GM18511 (cell line): Measurements from ENCODE around the gene TBX19.

Experiments used
- ATAC-seq: cut with Tn5 transposase; IDR thresholded peaks from one replicate; pipeline ENCODE4 v1.9.1; 2021; ENCODE audit warnings: mild to moderate bottlenecking, moderate library complexity; ENCODE audit not compliant: unreplicated experiment

TBX19 gene

GRCh38 chr1:168279253-168279652, 1.4 kb upstream of the TBX19 start:
- no peak for ATAC-seq

DNA sequence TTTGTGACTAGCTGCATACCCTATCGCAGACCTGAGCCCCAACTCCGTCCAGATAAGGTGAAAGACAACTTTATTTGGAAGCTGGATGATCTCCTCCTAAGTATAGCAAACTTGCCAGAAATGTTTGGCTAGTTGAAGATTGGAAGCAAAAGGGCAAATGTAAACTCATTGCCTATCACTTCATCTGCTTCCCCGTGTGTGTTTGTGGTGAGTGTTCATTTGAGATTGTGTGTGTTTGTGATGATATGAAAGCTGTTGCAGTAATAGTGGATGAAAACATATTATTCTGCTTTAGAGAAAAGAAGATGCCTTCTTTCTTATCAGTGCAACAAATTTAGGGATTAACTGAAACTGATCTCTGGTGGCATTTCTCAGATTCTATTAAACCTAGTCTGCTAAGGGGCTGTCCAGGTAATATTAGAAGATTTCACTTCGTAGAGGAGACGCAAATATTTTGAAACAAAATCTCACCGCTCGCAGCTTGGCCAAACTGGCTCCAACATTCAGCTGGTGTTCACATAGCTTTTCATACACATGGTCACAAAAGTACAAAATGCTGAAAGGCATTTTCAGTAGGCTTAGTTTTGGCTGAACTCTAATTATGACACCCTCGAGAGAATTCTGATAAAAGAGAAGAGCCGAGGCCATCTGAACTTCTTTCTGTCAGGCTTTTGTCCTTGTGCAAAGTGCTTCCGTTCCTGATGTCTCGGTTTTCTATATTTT, 1.1 kb downstream of the TBX19 start:
- ATAC-seq: no peak

GRCh38 chr1:168285521-168285790, 4.8 kb downstream of the TBX19 start:
- ATAC-seq: no peak

- no peak for ATAC-seq
Measured at GRCh38 chr1:168285971-168286927, 5.6 kb downstream of the TBX19 start.

DNA sequence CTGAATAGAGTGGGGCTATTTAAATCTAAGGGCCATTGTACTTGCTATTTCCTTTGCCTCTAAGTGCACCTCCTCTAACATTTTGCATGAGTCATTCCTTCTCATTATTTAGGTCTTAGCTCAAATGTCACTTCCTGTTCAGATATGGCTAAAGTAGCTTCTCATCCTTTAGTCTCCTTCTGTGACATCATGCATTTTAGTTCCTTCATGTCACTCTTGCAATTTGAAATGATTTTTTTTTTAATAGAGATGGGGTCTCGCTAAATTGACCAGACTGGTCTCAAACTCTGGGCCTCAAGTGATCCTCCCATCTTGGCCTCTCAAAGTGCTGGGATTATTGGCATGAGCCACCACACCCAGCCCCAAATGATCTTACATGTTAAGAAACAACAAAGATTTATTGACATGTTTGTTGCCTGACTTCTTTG, 6.6 kb downstream of the TBX19 start:
- no peak for ATAC-seq

GRCh38 chr1:168288311-168289052, 7.8 kb downstream of the TBX19 start:
- no peak for ATAC-seq

GRCh38 chr1:168291222-168291837, 10.7 kb downstream of the TBX19 start:
- no peak for ATAC-seq

GRCh38 chr1:168293356-168293755, 12.7 kb downstream of the TBX19 start:
- ATAC-seq: no peak

DNA sequence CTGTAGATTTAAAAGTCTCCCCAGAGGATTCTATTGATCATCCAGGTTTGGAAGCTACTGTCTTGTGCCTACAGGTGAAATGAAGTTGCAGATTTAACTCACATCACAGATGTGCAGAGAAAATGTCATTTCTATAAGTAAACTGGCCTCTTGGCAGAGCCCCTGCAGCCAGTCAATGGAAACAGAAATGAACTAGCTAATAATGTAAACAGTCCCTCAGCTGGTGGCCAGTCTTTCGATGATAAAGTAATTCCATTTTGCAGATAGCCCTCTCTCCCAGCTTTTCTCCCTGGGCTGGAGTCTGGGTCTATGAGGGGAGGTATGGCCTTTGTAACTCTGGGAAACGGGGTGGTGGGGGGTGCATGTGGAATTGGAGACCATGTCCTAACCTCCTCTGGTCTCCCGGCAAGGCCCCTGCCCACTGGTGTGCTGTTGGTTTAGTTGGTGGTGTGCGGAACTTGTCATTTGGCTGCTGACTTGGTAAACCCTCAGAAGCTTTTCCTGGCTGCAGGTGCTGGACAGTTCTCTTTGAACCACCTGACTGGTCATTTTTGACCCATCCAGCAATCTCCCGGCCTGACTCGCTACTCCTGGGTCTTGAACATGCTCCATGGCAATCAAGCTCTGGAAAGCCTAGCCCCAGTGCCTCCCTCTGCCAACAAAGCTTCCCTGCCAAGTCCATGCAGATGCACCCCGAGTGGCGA, 14.9 kb downstream of the TBX19 start:
- ATAC-seq: no peak

- ATAC-seq: no peak
Measured at GRCh38 chr1:168297019-168297730, 16.5 kb downstream of the TBX19 start.

GRCh38 chr1:168298446-168298845, 17.8 kb downstream of the TBX19 start:
- ATAC-seq: no peak

DNA sequence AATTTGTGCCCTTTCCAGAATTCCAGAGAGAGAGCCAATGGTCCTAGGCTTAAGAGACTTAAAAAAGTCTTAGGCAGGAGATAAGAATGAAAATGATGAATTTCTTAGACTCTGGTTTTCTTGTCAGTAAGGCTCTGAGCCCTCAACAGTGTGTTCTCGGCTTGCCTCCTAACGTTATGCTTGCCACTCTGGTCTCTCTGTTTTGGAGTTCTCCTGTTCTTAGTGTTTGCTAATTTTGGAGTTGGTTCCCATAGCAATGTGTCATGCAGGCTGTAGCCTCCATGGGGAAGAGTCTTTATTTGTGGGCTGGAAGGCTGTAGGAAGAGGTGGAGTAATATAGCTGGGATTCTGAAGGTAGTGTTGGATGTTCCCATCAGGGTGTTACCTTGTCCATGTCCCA, 19.9 kb downstream of the TBX19 start:
- no peak for ATAC-seq

DNA sequence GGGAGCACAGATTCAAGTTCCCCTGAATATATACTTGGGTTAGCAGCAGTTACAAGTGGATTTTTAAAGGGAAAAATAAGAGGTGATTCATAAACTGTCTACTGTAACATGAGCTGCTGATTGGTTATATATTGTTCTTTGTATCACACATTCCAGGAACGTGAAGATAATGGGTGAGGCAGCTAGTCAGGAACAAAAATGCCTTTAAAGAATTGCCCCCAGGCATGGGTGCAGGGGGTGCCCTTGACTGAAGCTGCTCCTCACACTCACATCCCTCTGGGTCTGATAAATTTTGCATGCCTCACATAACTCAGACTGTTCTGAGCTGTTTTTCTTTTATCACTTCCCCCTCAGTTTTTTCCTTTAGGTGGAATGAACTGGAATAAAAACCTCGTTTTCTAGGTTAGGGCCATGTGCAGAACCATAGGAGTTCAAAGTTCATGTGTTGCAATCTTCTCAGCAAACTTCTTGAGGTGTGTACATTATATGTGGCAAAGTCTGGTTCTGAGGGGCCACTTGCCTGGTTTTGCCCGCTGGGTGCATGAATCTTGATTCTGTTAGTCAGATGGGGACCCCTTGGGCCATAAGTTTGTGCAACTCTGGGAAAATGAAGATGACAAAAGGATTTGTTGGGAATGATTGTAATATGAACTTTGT, 21.1 kb downstream of the TBX19 start:
- ATAC-seq: no peak

- ATAC-seq: no peak
Measured at GRCh38 chr1:168303716-168304540, 23.3 kb downstream of the TBX19 start.

GRCh38 chr1:168304865-168305264, 24.2 kb downstream of the TBX19 start:
- no peak for ATAC-seq

- ATAC-seq: no peak
Measured at GRCh38 chr1:168312718-168313604, 32.3 kb downstream of the TBX19 start.

GRCh38 chr1:168316142-168316541, 35.5 kb downstream of the TBX19 start:
- ATAC-seq: no peak

DNA sequence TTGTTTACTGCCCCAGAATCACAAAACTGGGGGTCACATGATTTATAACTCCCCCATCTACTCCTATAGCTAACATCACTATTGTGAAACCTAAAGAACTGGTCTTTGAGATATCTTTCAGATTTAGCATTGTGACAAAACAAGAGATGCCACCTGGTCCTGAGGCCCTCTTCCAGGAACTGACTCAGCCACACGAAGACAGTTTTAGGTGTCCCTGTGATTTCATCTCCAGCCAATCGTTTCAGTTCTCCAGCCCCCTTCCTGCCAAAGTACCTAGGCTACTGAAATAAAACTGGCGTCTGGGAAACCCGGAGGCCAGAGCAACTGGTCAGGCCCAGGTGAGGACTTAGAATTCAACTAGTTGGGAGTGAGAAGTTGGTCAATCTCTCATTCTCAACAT, 36.6 kb downstream of the TBX19 start:
- ATAC-seq: no peak
